RKO (cell line): Measurements from ENCODE around the gene ANAPC2.

Experiments used
- DNase-seq: peaks from one replicate; pipeline ENCODE4 v3.0.0-alpha.2; 2016; ENCODE audit warnings: low spot score

The ANAPC2 gene

DNA sequence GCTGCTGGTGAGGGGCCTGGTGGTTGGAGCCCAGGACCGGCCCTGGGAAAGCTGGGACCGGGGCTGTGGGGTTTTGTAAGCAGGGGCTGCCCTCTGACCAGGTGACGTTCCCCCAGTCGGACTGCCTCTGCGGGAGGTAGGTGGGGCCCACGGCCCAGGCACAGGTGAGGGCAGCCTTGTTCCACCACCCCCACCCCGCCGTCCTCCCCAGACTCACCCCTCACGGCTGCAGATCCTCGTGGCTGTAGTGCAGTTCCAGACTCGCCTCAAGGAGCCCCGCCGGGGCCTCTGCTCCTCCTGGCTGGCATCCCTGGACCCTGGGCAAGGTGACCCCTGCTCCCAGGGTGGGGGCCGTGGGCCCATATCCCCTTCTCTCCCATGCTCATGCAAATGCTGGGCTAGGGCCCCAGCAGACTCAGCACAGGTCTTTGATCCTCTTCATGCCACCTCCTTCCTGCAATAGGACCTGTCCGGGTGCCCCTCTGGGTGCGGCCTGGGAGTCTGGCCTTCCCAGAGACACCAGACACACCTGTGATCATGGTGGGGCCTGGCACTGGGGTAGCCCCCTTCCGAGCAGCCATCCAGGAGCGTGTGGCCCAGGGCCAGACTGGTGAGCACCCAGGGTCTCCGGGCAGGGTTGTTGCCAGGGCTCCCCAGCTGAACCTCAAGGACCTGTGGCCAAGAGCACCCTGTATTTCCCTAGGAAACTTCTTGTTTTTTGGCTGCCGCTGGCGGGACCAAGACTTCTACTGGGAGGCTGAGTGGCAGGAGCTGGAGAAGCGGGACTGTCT, 27.0 kb upstream of the ANAPC2 start:
- no peak for DNase-seq

DNA sequence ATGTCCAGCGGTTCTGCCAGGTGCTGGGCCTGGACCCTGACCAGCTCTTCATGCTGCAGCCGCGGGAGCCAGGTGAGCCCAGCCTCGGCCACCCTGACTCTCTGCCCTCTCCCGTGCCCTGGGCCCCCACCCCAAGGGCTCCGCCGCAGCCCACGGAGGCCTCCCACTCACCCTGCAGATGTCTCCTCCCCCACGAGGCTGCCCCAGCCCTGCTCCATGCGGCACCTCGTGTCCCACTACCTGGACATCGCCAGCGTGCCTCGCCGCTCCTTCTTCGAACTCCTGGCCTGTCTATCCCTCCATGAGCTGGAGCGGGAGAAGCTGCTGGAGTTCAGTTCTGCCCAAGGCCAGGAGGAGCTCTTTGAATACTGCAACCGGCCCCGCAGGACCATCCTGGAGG, 26.3 kb upstream of the ANAPC2 start:
- no peak for DNase-seq

DNA sequence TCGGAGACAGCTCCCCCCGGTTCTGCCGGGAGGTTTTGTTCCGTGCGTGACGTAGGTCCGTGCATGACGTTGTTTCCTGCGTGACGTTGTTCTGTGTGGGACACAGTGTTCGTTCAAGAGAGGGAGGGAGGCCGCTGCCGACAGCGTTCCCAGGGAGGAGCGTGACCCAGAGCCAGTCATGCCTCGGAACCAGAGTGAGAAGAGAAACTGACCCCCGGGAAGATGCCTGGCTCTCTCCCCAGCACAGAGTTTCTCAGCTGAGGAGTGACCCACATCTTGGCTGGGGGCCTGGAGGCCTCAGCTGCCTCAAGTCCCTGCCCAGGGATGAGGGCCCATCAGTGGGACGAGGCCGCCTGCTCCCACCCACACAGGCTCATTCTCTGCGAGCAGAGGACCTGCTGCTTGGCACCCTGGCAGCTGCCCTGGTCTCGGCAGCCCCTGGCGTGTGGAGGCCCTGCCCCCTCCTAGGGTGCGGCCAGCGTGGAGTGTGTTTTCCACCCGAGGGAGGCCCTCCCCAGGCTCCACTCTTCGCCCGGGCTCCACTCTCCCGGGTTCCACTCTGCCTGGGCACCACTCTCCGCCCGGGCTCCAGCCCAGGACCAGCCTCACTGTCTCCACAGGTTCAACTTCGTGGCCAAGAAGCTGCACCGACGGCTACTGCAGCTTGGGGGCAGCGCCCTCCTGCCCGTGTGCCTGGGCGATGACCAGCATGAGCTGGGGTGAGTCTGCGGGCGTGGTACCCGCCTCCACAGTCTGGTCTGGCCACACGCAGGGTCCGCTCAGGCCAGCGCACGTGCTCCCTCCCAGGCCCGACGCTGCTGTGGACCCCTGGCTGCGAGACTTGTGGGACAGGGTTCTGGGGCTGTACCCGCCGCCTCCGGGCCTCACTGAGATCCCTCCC, 25.1 kb upstream of the ANAPC2 start:
- peak; percentile 62 for DNase-seq

DNA sequence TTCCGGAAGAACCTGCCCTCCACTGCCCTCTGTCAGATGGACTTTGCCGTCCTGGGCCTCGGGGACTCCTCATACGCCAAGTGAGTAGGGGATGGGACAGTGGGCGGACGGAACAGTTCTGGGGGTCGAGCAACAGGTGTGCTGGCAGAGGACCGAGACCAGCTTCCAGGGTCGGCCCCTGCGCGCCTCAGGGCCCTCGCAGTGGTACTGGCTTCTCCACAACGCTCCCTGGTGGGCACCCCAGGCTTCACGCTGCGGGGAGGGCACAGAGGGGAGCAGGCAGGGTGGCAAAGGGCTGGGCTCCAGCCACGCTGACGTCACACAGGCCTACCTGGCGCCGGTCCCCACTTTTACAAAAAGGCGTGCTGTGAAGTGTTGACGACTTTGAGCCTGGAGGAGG, 24.2 kb upstream of the ANAPC2 start:
- DNase-seq: no peak

DNA sequence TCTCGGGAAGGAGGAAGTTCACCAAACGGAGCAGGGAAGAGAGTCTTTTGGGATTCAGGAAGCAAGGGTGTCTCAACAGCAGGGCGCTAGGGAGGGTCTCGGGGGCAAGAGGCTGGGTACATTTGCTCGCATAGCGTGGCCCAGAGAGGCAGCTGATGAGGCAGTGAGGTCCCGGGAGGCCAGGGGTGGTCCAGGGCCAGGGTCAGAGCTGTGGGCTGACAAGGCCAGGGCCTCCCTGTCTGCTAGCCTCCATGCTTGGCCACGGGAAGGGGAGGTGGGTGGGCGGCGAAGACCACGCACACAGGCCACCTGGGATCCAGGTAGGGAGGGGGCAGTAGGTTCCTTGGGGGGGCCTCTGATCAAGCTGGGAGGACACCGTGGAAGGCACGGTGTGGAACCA, 23.2 kb upstream of the ANAPC2 start:
- DNase-seq: no peak

DNA sequence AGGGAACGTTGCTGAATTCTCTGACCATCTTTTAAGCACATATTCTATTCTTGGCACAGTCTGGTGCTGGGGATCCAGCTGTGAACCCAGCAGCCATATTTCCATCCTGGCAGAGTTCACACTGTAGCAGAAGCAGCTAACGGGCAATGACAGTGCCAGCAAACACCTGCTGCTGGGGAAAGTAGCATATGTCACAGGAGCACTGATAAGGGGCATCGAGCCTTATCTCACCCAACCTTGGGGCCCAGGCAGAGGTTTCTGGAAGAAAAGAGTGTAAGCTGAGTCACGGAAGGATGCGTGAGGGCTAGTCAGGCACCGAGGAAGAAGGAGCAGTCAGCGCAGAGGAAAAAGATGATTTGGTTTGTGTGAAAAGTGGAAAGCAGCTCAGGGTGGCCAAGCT, 18.2 kb upstream of the ANAPC2 start:
- no peak for DNase-seq

DNA sequence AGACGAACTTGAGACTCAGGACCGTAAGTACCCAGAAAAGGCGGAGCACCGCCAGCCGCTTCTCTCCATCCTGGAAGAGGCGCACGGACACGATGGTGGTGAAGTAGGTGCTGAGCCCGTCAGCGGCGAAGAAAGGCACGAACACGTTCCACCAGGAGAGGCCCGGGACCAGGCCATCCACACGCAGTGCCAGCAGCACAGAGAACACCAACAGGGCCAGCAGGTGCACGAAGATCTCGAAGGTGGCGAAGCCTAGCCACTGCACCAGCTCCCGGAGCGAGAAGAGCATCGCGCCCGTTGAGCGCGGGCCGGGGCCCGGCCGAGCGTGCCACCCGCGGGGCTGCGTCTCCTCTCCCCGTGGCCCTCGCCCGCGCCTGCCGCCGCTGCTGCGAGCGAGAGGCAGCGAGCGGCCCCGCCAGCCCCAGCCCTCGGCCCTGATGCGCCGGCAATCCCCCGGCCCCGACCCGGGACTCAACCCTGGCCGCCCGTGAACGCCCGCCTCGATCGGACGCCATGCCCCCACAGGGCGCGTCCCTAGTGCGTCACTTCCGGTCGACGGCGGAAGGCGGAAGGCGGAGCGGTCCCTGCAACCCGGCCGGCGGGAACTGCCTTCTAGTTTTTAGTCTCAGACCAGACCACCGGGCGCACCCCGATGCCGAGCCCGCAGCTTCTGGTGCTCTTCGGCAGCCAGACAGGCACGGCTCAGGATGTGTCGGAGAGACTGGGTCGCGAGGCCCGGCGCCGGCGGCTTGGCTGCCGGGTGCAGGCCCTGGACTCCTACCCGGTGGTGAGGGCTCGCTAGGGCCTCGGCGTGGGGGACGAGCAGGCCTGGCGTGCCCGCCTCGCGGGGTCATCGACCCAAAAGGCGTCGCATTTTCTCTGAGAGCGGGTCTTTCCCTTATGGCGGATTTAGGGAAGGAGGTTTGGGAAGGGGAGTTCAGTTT, 17.0 kb upstream of the ANAPC2 start, which contains the start of the genes NDOR1 and TMEM203:
TSS of gene NDOR1 (plus strand) at position 575 of the 944 bp plus-strand sequence. CDS start at position 653, 78 bp downstream.
TSS of gene TMEM203 (minus strand) at position 523 of the 944 bp plus-strand sequence. CDS start at position 289, 234 bp downstream.
- DNase-seq: peak; percentile 93

DNA sequence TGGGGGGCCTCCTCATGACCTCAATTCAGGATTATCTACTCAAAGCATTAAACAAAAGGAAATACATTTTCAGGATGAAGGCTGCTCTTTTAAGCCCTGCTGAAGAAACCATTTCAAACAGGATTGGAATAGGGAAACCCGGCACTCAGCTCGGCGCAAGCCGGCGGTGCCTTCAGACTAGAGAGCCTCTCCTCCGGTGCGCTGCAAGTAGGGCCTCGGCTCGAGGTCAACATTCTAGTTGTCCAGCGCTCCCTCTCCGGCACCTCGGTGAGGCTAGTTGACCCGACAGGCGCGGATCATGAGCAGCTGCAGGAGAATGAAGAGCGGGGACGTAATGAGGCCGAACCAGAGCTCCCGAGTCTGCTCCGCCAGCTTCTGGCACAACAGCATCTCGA, 16.4 kb upstream of the ANAPC2 start:
- no peak for DNase-seq

DNA sequence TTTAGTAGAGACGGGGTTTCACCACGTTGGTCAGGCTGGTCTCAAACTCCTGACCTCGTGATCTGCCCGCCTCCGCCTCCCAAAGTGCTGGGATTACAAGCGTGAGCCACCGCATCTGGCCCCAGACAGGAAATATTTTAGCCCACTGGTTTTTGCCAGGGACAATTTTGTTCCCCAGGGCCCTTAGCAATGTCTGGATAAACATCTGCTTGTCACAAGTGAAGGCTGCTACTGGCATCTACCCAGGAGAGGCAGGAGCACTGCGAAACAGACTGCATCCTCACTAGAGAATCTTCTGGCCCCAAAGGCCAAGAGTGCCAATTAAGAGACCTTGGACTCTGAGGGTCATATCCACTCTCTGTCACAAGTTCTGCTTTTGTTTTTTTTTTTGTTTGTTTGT, 14.6 kb upstream of the ANAPC2 start:
- DNase-seq: no peak

DNA sequence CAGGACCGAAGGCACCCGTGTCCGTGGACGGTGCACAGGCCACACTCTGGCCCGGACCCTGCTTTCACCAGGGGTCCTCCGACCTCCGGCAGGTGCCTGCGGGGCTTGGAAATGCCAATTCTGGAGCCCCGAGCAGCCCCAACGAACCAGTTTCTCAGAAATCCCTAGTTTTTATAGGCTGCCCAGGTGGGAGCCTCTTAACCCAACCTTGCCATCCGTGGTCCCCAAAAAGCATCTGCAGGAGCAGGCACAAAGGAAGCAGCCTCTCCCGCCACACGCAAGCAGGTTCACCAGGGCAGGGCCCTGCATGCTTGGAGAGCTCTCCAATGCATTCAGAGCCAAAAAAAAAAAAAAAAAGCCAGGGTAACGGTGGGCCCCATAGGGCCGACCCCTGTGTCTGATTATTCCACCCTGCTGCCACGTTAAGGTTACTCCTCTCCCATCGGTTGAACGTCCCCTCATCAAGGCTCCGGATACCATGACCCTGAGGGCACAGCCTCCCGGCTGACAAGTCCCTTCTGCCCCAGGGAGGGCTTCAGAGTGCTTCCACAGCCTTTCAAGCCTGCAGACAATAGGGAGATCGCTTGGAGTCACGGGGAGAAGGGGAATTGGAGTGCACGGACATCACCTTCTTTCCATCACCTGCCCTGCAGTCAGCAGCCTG, 13.0 kb upstream of the ANAPC2 start:
- peak; percentile 53 for DNase-seq

DNA sequence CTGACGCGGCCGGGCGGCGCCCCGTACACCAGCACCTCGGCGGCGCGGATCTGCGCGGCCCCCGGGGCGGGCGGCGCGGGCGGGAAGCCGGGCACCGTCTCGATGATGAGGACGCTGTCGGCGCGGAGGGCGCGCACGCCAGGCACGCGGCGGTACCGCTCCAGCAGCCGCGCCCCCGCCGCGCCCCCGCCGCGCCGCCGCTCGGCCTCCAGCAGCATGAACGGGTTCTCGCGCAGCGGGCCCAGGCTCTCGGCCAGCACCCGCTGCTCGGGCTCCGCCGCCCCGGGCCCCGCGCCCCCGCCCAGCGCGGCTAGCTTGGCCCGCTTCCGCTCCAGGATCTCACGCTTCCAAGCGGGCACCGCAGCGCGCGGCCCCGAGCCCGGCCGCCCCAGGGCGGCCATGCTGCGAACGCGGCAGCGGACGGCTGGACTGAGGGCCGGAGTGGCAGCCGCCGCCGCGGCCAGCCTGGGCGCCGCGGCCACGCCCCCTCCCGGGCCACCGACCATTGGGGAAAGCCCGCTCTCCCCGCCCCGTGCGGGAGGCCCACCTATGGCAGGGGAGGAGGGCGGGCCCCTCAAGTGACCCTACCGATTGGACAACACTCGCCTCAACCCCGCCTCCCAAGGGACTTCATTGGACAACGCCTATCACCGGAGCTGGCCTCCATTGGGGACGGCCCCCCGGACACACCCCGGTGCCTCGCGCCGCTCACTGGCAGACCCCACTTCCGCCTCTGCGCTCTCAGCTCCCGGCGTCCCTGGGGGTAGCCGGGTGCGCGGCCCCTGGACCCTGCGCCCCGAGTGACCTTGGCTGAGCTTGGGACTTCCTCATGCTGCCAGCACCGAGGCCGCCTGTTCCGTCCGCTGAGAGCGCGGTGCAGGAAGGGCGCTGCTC, 12.2 kb upstream of the ANAPC2 start, which contains the start of gene TPRN:
TSS of gene TPRN (minus strand) at position 431 of the 894 bp plus-strand sequence. CDS start at position 401, 30 bp downstream.
- peak; percentile 100 for DNase-seq

DNA sequence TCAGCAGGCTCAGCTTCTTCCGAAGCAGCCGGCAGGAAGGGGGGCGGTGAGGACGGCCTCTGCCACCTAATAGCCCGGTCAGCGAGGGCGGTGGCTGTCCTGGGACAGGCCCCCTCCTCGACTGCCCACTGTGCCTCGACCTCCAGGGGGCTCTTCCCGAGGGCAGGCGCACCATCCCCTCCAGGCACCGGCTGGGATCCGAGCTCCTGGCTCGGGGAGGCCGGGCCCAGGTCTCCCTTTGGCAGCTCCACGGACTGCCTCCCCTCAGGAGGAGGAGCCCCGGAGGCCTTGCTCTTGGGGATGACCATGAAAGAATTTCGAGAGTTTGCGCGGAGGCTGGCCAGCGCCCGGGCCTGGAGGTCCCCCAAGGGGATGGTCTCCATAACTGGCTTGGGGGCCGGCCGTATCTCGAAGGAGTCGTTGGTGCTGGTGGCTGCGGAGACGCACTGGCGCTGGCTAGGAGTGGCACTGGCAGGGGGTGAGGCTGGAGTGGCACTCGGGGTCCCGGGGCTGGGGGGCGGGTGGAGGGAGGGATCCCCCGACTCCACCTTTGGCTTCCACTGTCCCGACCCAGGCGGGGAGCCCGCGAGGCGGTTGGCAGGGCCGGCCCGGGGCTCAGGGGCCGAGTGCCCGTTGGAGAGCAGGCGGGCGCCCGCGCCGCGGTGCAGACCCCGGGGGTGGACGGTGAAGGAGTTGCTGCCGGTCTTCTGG, 11.2 kb upstream of the ANAPC2 start:
- DNase-seq: peak; percentile 65

DNA sequence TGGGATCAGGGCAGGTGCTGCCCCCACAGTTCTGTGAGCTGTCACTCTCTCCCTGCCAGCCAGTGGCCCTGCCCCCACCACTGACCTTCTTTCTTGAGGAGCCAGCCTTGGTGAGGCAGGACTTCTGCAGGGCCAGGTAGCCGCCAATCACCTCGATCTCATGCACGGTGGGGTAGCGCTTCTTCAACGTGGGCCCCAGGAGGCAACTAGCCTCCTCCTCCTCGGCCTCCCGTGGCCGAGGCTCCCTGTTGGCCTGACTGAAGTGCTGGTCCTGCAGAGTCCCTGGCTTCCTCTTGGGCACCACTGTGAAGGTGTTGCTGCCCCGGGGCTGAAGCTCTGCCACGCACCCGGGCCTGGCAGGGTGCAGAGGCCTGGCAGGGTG, 10.5 kb upstream of the ANAPC2 start:
- peak; percentile 61 for DNase-seq

DNA sequence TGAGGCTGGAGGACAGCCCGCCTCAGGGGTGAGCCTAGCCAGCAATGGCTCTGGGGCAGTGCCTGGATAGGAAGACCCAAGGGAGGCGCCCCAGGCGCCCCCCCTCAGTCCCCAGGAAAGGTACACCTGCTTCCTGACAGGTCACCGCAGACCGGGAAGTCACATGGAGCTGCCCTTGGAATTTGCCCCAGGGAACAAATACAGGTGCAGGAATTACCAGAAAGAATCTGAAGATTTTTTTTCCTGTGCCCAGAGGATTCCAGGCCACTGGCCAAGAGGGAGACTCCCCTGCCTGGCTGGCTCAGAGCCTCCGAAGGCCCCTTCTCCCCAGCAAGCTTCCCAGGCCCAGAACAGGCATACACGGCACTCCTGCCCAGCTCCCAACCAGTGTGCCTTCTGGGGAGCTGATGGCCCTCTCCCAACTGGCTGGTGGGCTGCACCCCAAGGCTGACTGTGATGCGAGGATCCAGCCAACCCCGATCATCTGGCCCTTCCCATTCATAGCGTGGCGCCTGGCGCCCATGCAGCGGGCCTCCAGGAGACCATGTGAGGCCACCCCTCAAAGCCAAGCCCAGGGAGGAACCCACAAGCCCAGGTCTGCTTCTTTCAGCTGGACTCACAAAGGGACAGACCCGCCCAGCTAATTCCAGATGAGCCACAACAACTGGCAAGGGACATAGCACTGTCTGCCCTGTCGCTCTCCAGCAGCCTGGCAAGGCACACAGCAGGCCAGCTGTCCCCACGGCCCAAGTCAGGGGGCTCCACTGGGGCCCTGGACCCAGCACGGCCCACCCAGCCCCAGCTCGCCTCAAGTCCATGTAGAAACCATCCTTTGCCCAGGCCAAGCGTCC, 9.9 kb upstream of the ANAPC2 start:
- DNase-seq: no peak

DNA sequence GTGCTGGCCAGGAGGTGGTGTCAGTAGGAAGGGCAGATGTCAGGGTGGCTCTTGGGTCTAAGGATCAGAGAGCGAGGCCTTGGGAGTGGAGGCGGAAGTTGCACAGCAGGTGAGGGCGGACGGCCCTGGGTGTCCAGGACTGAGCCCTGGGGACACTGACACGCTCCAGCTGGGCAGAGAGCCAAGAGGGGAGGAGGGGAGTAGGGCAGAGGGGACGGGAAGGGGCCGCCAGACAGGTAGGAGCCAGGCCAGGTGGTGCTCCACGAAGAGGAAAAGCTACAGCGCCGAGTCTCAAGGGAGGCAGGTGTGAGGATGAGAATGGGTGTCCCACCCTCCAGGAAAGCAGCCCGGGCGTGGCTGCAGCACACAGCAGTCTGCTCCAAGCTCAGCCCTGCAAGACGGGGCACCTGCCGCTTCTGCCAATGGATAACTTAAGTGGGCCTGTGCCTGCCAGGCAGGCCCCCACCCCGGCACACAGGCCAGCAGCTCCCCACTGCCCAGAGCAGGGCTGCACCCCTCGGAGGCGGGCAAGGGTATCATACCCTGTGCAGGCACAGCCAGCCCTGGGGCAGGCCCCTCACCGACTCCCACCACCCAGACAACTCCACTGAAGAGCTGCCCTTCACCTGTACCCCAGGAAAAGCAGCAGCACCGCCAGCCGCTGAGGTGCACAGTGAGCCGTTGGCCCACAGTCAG, 7.3 kb upstream of the ANAPC2 start:
- no peak for DNase-seq

DNA sequence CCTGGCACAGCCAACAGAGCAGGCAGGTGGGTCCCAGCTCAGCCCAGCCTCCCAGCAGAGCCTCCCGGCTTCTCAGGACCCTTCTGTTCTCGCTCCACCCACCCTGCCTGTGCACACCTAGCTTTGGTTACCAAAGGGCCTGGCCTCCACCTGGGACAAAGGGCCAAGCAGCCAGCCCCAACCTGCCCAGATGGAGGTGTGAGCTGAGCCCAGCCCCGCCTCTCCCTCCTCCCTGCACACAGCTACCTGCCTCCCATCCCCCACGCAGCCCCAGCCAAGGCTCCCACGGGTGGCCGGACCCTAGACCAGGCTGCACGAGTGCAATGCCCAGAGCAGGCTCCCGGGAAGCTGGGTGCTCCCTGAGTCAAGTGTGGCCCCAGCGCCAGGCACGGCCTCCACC, 6.5 kb upstream of the ANAPC2 start:
- DNase-seq: no peak

DNA sequence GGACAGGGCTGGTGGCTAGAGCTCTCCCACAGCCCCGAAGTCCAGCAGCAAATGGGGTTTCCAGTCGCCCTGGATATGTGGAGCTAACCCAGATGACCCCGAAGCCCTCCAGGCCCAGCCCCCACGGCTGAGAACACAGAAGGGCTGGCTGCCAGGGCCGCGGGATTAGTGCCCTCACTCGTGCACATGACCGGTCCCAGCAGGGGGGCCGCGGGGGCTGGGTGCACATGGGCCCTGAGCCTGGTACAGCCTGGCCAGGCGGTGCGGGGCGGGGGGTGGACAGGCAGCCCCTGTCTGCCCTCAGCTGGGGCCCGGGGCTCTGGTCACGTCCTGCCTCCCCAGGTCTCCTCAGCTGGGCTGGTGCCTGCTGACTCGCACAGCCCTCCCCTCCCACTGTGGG, 6.0 kb upstream of the ANAPC2 start:
- DNase-seq: no peak

DNA sequence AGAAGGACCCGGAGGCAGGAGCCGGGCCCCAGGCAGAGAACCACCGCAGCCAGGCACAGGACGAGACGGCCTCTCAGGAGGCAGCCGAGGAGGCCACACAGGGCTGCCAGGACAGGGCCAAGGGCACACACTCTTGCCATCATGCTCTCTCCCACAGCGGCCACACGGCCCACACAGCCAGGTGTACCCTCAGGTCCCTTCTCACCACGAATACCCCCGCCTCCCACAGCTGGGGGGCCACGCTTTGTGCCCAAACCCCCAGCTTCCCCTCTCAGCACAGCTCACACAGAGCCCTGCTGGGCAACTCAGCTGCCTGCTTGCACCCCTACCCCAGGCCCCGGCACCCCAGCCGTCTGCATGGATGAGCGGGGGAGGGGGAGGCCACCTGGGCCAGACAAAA, 5.4 kb upstream of the ANAPC2 start:
- DNase-seq: no peak
